IMR-90 (cell line): Measurements from ENCODE around the gene CEACAM7. TPM values are rescaled to one million over a fixed set of nuclear protein-coding genes. Genes with fewer than 3 reads are reported as not detected.

Experiments
- ATAC-seq: fragments of 200-7000 bp; cut with Tn5 transposase; 2 replicates; pipeline ENCODE4 v1.9.1; 2020; ENCODE audit warnings: low read depth, mild to moderate bottlenecking, moderate library complexity
- BruUV-seq: library from RNA; stranded (reverse); fragments of 400-500 nt; replicated peaks from 2 replicates; lab custom pipeline; 2021; lab: Mats Ljungman, UMichigan
- CTCF ChIA-PET: fragments of 300-600 bp; formaldehyde crosslinking; extraction: SDS; loops from one replicate; lab custom pipeline; 2021; ENCODE audit warnings: antibody characterized with exemption; lab: Yijun Ruan, JAX
- POLR2A ChIA-PET: fragments of 300-600 bp; sonication (Branson Sonifier 250); formaldehyde crosslinking; loops from one replicate; lab custom pipeline; 2022; ENCODE audit warnings: antibody characterized with exemption; ENCODE audit not compliant: unreplicated experiment; lab: Charles Lee
- DNase-seq: peaks from one replicate; pipeline ENCODE4 v3.0.0; 2013
- H2AFZ ChIP-seq: replicated peaks from 2 replicates; pipeline ENCODE3; 2013; ENCODE audit warnings: low read length, mild to moderate bottlenecking; ENCODE audit not compliant: poor library complexity
- H2AK5ac ChIP-seq: 2 replicates; pipeline ENCODE4 v1.6.1; 2013; ENCODE audit warnings: low read depth, low read length, inconsistent platforms
- H2AK9ac ChIP-seq: replicated peaks from 2 replicates; pipeline ENCODE3; 2013; ENCODE audit warnings: mild to moderate bottlenecking, low read depth, low read length, moderate library complexity; ENCODE audit not compliant: poor library complexity
- H2BK120ac ChIP-seq: 2 replicates; pipeline ENCODE4 v1.6.1; 2013; ENCODE audit warnings: low read depth, low read length, inconsistent platforms
- H2BK15ac ChIP-seq: 3 replicates; pipeline ENCODE4 v1.6.1; 2013; ENCODE audit warnings: low read depth, low read length, inconsistent platforms
- H2BK20ac ChIP-seq: 2 replicates; pipeline ENCODE4 v1.6.1; 2013; ENCODE audit warnings: low read depth, mild to moderate bottlenecking, inconsistent platforms, low read length, moderate library complexity
- H2BK5ac ChIP-seq: 2 replicates; pipeline ENCODE4 v1.6.1; 2013; ENCODE audit warnings: mild to moderate bottlenecking, low read depth, low read length, inconsistent platforms; ENCODE audit not compliant: poor library complexity, severe bottlenecking
- H3K14ac ChIP-seq: replicated peaks from 2 replicates; pipeline ENCODE4 v1.6.1; 2013; ENCODE audit warnings: low read depth, low read length, inconsistent platforms
- H3K18ac ChIP-seq: 2 replicates; pipeline ENCODE4 v1.6.1; 2013; ENCODE audit warnings: low read depth, low read length, control low read depth
- H3K23ac ChIP-seq: 2 replicates; pipeline ENCODE4 v1.6.1; 2013; ENCODE audit warnings: low read depth, low read length, inconsistent platforms
- H3K27ac ChIP-seq: 2 replicates; pipeline ENCODE4 v1.5.1; 2013; ENCODE audit warnings: mild to moderate bottlenecking, control low read depth, low read length; ENCODE audit not compliant: insufficient read depth
- H3K27me3 ChIP-seq: 2 replicates; pipeline ENCODE4 v1.6.1; 2013; ENCODE audit warnings: low read length; ENCODE audit not compliant: control insufficient read depth, insufficient read depth
- H3K36me3 ChIP-seq: 2 replicates; pipeline ENCODE4 v1.6.1; 2013; ENCODE audit warnings: low read length, mixed read lengths; ENCODE audit not compliant: control insufficient read depth, insufficient read depth
- H3K4ac ChIP-seq: 2 replicates; pipeline ENCODE4 v1.6.1; 2013; ENCODE audit warnings: low read depth, low read length, inconsistent platforms
- H3K4me1 ChIP-seq: 2 replicates; pipeline ENCODE4 v1.6.1; 2013; ENCODE audit warnings: low read length, mixed read lengths; ENCODE audit not compliant: control insufficient read depth, insufficient read depth
- H3K4me2 ChIP-seq: 2 replicates; pipeline ENCODE4 v1.6.1; 2013; ENCODE audit warnings: low read depth, mild to moderate bottlenecking, control low read depth, low read length, moderate library complexity
- H3K4me3 ChIP-seq: 2 replicates; pipeline ENCODE4 v1.5.1; 2013; ENCODE audit warnings: low read depth, mild to moderate bottlenecking, control low read depth, low read length, moderate library complexity; ENCODE audit not compliant: insufficient read depth
- H3K56ac ChIP-seq: 2 replicates; pipeline ENCODE4 v1.6.1; 2013; ENCODE audit warnings: low read length, inconsistent platforms; ENCODE audit not compliant: insufficient read depth; ENCODE audit errors: extremely low read depth
- H3K79me1 ChIP-seq, 2 experiments: 2 replicates each; pipeline ENCODE4 v1.6.1; 2013; ENCODE audit warnings: low read length in 2 of 2, inconsistent platforms in 1 of 2, low read depth in 1 of 2
- H3K9ac ChIP-seq: 2 replicates; pipeline ENCODE4 v1.6.1; 2013; ENCODE audit warnings: low read depth, low read length, control low read depth
- H3K9me1 ChIP-seq: 2 replicates; pipeline ENCODE4 v1.6.1; 2013; ENCODE audit warnings: low read length, inconsistent platforms; ENCODE audit not compliant: insufficient read depth
- H3K9me3 ChIP-seq: 2 replicates; pipeline ENCODE4 v1.6.1; 2013; ENCODE audit warnings: low read length; ENCODE audit not compliant: control insufficient read depth, insufficient read depth
- H4K20me1 ChIP-seq: 2 replicates; pipeline ENCODE4 v1.6.1; 2013; ENCODE audit warnings: low read length, inconsistent platforms; ENCODE audit not compliant: insufficient read depth
- H4K5ac ChIP-seq: 2 replicates; pipeline ENCODE4 v1.6.1; 2013; ENCODE audit warnings: mild to moderate bottlenecking, low read depth, low read length, control low read depth
- H4K8ac ChIP-seq, 2 experiments: 2 replicates each; pipeline ENCODE4 v1.6.1; 2013; ENCODE audit warnings: low read depth in 2 of 2, low read length in 2 of 2, control low read depth in 1 of 2, inconsistent platforms in 1 of 2
- H4K91ac ChIP-seq: 2 replicates; pipeline ENCODE4 v1.6.1; 2013; ENCODE audit warnings: low read depth, low read length, inconsistent platforms; ENCODE audit not compliant: insufficient read depth
- BHLHE40 ChIP-seq: fragments of 150-350 bp; IDR thresholded peaks from 2 replicates; pipeline ENCODE4 v1.6.1; 2016; ENCODE audit warnings: mild to moderate bottlenecking, low read depth, low read length
- MAZ ChIP-seq: IDR thresholded peaks from 2 replicates; pipeline ENCODE4 v1.6.1; 2012; ENCODE audit warnings: low read depth, mild to moderate bottlenecking, low read length, improper control_type of control experiment, moderate library complexity, borderline replicate concordance
- MXI1 ChIP-seq: IDR thresholded peaks from 2 replicates; pipeline ENCODE4 v1.6.1; 2012; ENCODE audit warnings: low read depth, mild to moderate bottlenecking, low read length, moderate library complexity, borderline replicate concordance
- RCOR1 ChIP-seq: IDR thresholded peaks from 2 replicates; pipeline ENCODE4 v1.6.1; 2012; ENCODE audit warnings: mild to moderate bottlenecking, low read length, improper control_type of control experiment; ENCODE audit not compliant: insufficient replicate concordance
- WGBS, 2 experiments: methylation state at CpG; one replicate each; pipeline versions ENCODE4 v1.1.5 to v1.1.7; 2013; ENCODE audit warnings: missing lambda C conversion rate in 2 of 2; ENCODE audit not compliant: insufficient read length in 1 of 2; ENCODE audit errors: extremely low coverage in 2 of 2; 5-methylcytosine and 5-hydroxymethylcytosine counted together
- dilution Hi-C: fragments of 300-500 bp; cut with HindIII; formaldehyde crosslinking; loops from one replicate; pipeline ENCODE4 v1.14.3; 2018; ENCODE audit warnings: low sequenced_read_pairs; ENCODE audit not compliant: unreplicated experiment
- in situ Hi-C: fragments of 300-500 bp; cut with MboI; formaldehyde crosslinking; loops from 3 replicates; pipeline ENCODE4 v1.14.3; 2019; ENCODE audit warnings: low sequenced_read_pairs, inconsistent platforms, mixed read lengths
- intact Hi-C: fragments of 100-400 bp; cut with micrococcal nuclease; formaldehyde crosslinking; loops from 2 replicates; pipeline ENCODE4 v1.10.0; 2022
- polyA plus RNA-seq, 3 experiments: library from polyadenylated mRNA; depleted of rRNA; stranded (reverse); fragments of >200 nt; gene quantifications; 2 replicates each; pipeline ENCODE4 v1.2.3, GENCODE V29; 2012; ENCODE audit warnings: low replicate concordance in 1 of 3
- total RNA-seq: library from RNA; depleted of rRNA; stranded (reverse); fragments of >200 nt; gene quantifications from 2 replicates; pipeline ENCODE4 v1.2.3, GENCODE V29; 2012

The CEACAM7 gene
- total and polyA plus RNA-seq, 2 of the 4 experiments (the other 2 are of a cell fraction): not detected

GRCh38 chr19:41708481-41708880, 20.4 kb upstream of the CEACAM7 start, which contains the start of gene CEACAM5:
CEACAM5 (plus strand) TSS chr19:41708626; CDS start chr19:41708732, 106 bp downstream.
- in situ Hi-C loops: no loop called here
- Histone ChIP-seq H3K18ac (no peak within 1 kb of the TSS), H3K27ac (no peak within 1 kb of the TSS), H4K8ac (no peak within 1 kb of the TSS), H4K91ac (no peak within 1 kb of the TSS), H3K56ac (no peak within 1 kb of the TSS), H4K20me1 (no peaks in the 10 kb centered on the region), H2BK15ac (no peak within 1 kb of the TSS), H3K14ac (no peak within 1 kb of the TSS), H3K4ac (no peak within 1 kb of the TSS), H2BK120ac (no peak within 1 kb of the TSS), H3K23ac (no peak within 1 kb of the TSS), H3K9me3 (no peaks in the 10 kb centered on the region), H2AK5ac (no peak within 1 kb of the TSS), H3K9ac (no peak within 1 kb of the TSS), H3K27me3 (no peaks in the 10 kb centered on the region; the same call in 1 of the 2 replicates), H2BK20ac (no peak within 1 kb of the TSS), H3K4me1 (no peaks in the 10 kb centered on the region), H4K5ac (no peak within 1 kb of the TSS), H3K79me1 (no peaks in the 10 kb centered on the region), H3K36me3 (no peaks in the 10 kb centered on the region), H3K4me2 (no peak within 1 kb of the TSS), H2AFZ (no peak within 1 kb of the TSS), H3K9me1 (no peaks in the 10 kb centered on the region), H3K4me3 (no peak within 1 kb of the TSS), H2AK9ac (no peak within 1 kb of the TSS), H2BK5ac (no peak within 1 kb of the TSS)
- BruUV-seq: no TSS peak
- dilution Hi-C loops: no loop called here
- TF ChIP-seq RCOR1: no peak
- no peak for TF ChIP-seq BHLHE40
- no peak for TF ChIP-seq MAZ
- TF ChIP-seq MXI1: no peak
- POLR2A ChIA-PET: no interaction called here
- ATAC-seq (no peak), DNase-seq (no peak)
- CTCF ChIA-PET: no interaction called here
- intact Hi-C loops: no loop called here
- no CpG with 5 or more reads among the region's 4 CpGs for WGBS, 2 experiments
